Brain pericyte (primary cell): ENCODE data around the gene EVPLL.
"Not testable (repeated sequence)": the region's sequence is repeated elsewhere in the genome, so short reads cannot be mapped to it uniquely, and the experiment has no call there.

ENCODE experiments used
- DNase-seq: peaks from one replicate; pipeline ENCODE4 v3.0.0-alpha.2; 2012; ENCODE audit warnings: low read depth, low spot score

EVPLL gene

DNA sequence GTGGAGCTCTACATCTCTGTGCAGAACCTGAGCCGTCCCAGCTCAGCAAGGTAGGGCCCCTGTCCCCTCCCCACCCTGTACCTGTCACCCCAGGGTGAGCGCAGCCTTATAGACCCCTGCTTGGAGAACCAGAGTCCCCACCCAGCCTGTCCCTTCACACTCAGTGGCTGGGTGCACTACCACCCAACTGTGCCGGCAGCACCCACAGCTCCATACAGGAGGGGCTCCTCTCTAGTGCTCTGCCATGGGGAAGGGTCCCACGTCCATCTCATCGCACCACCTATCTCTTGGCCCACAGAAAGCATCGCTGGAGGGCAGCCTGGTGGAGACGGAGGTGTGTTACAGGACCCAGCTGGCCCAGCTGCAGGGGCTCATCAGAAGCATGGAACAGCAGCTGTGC lies 45.4 kb downstream of the EVPLL start:
- DNase-seq = not testable (repeated sequence)

GRCh38 chr17:18425593-18425992 lies 48.0 kb downstream of the EVPLL start:
- not testable (repeated sequence) for DNase-seq

DNA sequence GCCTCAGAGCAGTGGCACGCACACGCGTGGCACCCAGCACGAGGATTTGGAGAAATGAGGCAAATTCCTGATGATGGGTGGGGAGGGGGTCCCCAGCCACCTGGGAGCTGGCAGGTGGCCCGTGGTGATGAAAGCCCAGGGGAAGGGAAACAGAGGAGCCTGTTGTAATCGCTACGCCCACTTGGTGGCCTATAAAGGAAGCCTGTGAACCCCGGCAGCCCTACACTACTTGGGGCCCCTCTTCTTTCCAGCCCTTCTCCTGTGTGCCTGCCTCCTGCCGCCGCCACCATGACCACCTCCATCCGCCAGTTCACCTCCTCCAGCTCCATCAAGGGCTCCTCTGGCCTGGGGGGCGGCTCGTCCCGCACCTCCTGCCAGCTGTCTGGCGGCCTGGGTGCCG lies 49.1 kb downstream of the EVPLL start:
- DNase-seq = not testable (repeated sequence)

- not testable (repeated sequence) for DNase-seq
Measured at GRCh38 chr17:18432206-18432605, 54.6 kb downstream of the EVPLL start.
